ENCODE results near the gene ADM. TPM values are rescaled to one million over a fixed set of nuclear protein-coding genes. Genes with fewer than 3 reads are reported as not detected.

The ADM gene
- total and polyA plus RNA-seq, 5 donors = 57.9 to 219 (median 151) TPM

GRCh38 chr11:10311802-10312201 lies 6.9 kb downstream of the ADM start:
- H3K9me3 ChIP-seq (ENCODE audit: control insufficient read depth, low read length) = no peaks in the 10 kb centered on the region
- H3K4me1 ChIP-seq (ENCODE audit: control insufficient read depth, insufficient read depth, low read length) = no peaks in the 10 kb centered on the region
- ATAC-seq (no peak), DNase-seq (no peak)
- WGBS = 92% methylated on average over 2 of the region's 2 CpGs
- intact Hi-C loops (cut with DNase I) = loop anchor here in 1 of 4 donors (10.0 kb wide), 1 partner anchor 53 kb away; no protein-coding TSS in a partner anchor
- no peak overlapping the region for H3K27ac ChIP-seq (ENCODE audit: low read length)
- no peak overlapping the region for H3K4me3 ChIP-seq (ENCODE audit: low read length)
- no peaks in the 10 kb centered on the region for H3K27me3 ChIP-seq (ENCODE audit: control insufficient read depth, insufficient read depth)

GRCh38 chr11:10314199-10315072 lies 9.6 kb downstream of the ADM start:
- Histone ChIP-seq H3K4me1 (ENCODE audit: control insufficient read depth, insufficient read depth, low read length) (peaks cover 2% of the 10 kb centered on the region), H3K4me3 (ENCODE audit: low read length) (no peak overlapping the region), H3K9me3 (ENCODE audit: control insufficient read depth, low read length) (no peaks in the 10 kb centered on the region), H3K27ac (ENCODE audit: low read length) (no peak overlapping the region), H3K27me3 (ENCODE audit: control insufficient read depth, insufficient read depth) (no peaks in the 10 kb centered on the region)
- ATAC-seq (peak; percentile 44 to 62), DNase-seq (no peak)
- WGBS = 59% methylated on average over 8 of the region's 8 CpGs
- intact Hi-C loops (cut with DNase I) = loop anchor here in 1 of 4 donors (10.0 kb wide), 1 partner anchor 50 kb away; no protein-coding TSS in a partner anchor

DNA sequence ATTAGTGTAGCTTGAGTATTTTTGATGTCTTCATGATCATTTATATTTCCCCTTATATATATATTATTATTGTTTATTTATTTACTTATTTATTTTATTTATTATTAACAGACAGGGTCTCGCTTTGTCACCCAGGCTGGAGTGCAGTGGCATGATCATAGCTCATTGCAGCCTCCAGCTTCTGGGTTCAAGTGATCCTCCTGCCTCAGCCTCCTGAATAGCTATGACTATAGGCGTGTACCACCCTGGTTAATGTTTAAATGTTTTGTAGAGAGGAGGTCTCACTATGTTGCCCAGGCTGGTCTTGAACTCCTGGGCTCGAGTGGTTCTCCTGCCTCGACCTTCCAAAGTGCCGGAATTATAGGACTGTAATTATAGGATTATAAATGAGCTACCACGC lies 10.2 kb downstream of the ADM start:
- no peak overlapping the region for H3K4me3 ChIP-seq (ENCODE audit: low read length)
- no peak overlapping the region for H3K27ac ChIP-seq (ENCODE audit: low read length)
- H3K27me3 ChIP-seq (ENCODE audit: control insufficient read depth, insufficient read depth) = no peaks in the 10 kb centered on the region
- ATAC-seq (no peak), DNase-seq (no peak)
- WGBS = 95% methylated on average over 6 of the region's 6 CpGs
- H3K4me1 ChIP-seq (ENCODE audit: control insufficient read depth, insufficient read depth, low read length) = peaks cover 2% of the 10 kb centered on the region
- no peaks in the 10 kb centered on the region for H3K9me3 ChIP-seq (ENCODE audit: control insufficient read depth, low read length)
- intact Hi-C loops (cut with DNase I) = loop anchor here in 1 of 4 donors (10.0 kb wide), 1 partner anchor 50 kb away; no protein-coding TSS in a partner anchor

- ATAC-seq = peak in 1 of 2 donors; percentile 17
- intact Hi-C loops (cut with DNase I) = loop anchor here in 1 of 4 donors (10.0 kb wide), 1 partner anchor 48 kb away; no protein-coding TSS in a partner anchor
- 90% methylated on average over 4 of the region's 4 CpGs for WGBS
- Histone ChIP-seq H3K27me3 (ENCODE audit: control insufficient read depth, insufficient read depth) (no peaks in the 10 kb centered on the region), H3K4me1 (ENCODE audit: control insufficient read depth, insufficient read depth, low read length) (peaks cover 2% of the 10 kb centered on the region), H3K27ac (ENCODE audit: low read length) (peak overlapping the region; percentile 47), H3K9me3 (ENCODE audit: control insufficient read depth, low read length) (no peaks in the 10 kb centered on the region), H3K4me3 (ENCODE audit: low read length) (no peak overlapping the region)
- DNase-seq = no peak
Observed at GRCh38 chr11:10317151-10317755, 12.4 kb downstream of the ADM start.

DNA sequence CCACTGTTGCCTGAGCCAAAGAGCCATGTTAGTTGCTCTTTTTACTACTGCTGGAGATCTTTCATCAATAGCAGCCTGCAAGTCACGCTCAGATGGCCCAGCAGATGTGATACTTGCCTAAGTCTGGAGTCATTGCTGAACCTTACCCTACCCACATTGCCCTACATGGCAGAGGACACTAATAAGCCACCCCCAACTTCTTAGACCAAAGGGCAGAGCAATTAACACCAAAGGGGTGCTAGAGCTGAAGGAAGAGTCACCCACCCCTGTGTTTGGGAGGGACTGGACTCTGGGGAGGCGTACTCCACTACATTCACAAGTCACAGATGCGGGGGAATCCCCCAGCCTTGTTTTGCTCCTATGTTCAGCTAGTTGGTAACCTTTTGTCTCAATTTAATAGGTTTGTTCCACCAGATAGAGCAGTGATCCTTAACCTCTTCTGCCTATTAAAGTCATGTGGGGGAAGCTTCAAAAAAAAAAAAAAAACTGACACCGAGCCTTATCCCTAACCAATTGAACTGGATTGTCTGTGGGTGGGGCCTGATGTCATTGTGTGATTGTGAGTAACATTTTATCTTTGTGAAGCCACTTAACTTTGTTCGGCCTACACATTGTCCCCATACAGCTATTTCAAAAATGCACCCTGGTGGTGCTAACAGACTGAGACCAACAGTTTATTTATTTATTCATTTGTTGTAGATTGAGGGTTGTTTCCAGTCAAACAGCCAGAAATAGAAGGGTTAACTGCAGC lies 13.1 kb downstream of the ADM start:
- Histone ChIP-seq H3K27ac (ENCODE audit: low read length) (peak overlapping the region; percentile 56), H3K4me1 (ENCODE audit: control insufficient read depth, insufficient read depth, low read length) (peaks cover 2% of the 10 kb centered on the region), H3K27me3 (ENCODE audit: control insufficient read depth, insufficient read depth) (no peaks in the 10 kb centered on the region), H3K9me3 (ENCODE audit: control insufficient read depth, low read length) (no peaks in the 10 kb centered on the region), H3K4me3 (ENCODE audit: low read length) (no peak overlapping the region)
- intact Hi-C loops (cut with DNase I) = loop anchor here in 1 of 4 donors (10.0 kb wide), 1 partner anchor 47 kb away; no protein-coding TSS in a partner anchor
- 83% methylated on average over 5 of the region's 5 CpGs for WGBS
- no peak for DNase-seq
- peak in 1 of 2 donors; percentile 5 for ATAC-seq

GRCh38 chr11:10318527-10318802 lies 13.6 kb downstream of the ADM start:
- H3K9me3 ChIP-seq (ENCODE audit: control insufficient read depth, low read length) = no peaks in the 10 kb centered on the region
- no peak for ATAC-seq

GRCh38 chr11:10319702-10320558 lies 15.1 kb downstream of the ADM start:
- intact Hi-C loops (cut with DNase I) = loop anchor here in 1 of 4 donors (10.0 kb wide), 1 partner anchor 45 kb away; no protein-coding TSS in a partner anchor
- H3K4me1 ChIP-seq (ENCODE audit: control insufficient read depth, insufficient read depth, low read length) = peaks cover 2% of the 10 kb centered on the region
- ATAC-seq = no peak

More at GRCh38 chr11:10318527-10318802, 13.6 kb downstream of the ADM start:
- peak overlapping the region; percentile 56 for H3K27ac ChIP-seq (ENCODE audit: low read length)
- no peaks in the 10 kb centered on the region for H3K27me3 ChIP-seq (ENCODE audit: control insufficient read depth, insufficient read depth)
- peaks cover 2% of the 10 kb centered on the region for H3K4me1 ChIP-seq (ENCODE audit: control insufficient read depth, insufficient read depth, low read length)
- H3K4me3 ChIP-seq (ENCODE audit: low read length) = no peak overlapping the region
- intact Hi-C loops (cut with DNase I) = loop anchor here in 1 of 4 donors (10.0 kb wide), 1 partner anchor 46 kb away; no protein-coding TSS in a partner anchor
- DNase-seq = no peak
- 84% methylated on average over 3 of the region's 3 CpGs for WGBS

DNA sequence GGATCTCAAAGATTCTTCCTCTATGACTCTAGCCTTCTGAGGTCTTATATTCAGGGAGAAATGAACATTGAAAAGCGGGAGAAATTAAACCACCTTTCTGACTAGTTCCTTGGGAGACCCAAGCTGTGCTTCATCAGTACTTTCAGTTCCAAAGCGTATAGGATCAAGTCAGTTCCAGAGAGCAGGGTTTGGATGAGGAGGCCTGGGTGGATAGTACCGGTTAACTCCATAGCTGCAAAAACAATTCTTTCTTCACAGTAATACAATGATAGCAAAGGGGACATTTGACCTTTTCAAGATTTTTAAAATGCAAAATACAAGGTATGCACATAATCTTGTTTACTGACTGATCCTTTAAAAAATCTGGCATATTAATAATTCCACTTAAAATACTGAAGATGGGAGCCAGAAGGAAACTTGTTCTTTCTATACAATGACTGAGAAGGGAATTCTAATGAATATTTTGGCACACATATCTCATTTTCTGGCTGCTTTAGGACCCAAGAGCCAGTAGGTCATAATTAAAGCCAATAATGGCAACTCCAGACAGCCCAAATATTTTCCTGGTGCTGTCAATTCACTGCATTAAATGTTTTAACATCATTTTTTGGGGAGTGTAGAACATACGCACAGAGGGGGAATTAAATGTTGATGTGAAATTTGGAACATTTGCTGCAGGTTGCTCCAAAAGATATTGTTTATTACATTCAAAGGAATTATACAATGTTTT lies 16.0 kb downstream of the ADM start:
- ATAC-seq (no peak), DNase-seq (no peak)
- intact Hi-C loops (cut with DNase I) = no loop called here
- Histone ChIP-seq H3K27ac (ENCODE audit: low read length) (no peak overlapping the region), H3K4me3 (ENCODE audit: low read length) (no peak overlapping the region), H3K9me3 (ENCODE audit: control insufficient read depth, low read length) (no peaks in the 10 kb centered on the region), H3K27me3 (ENCODE audit: control insufficient read depth, insufficient read depth) (no peaks in the 10 kb centered on the region), H3K4me1 (ENCODE audit: control insufficient read depth, insufficient read depth, low read length) (peaks cover 4% of the 10 kb centered on the region)
- WGBS = 91% methylated on average over 4 of the region's 4 CpGs

More at GRCh38 chr11:10319702-10320558, 15.1 kb downstream of the ADM start:
- no peak for DNase-seq
- no peaks in the 10 kb centered on the region for H3K27me3 ChIP-seq (ENCODE audit: control insufficient read depth, insufficient read depth)
- no peaks in the 10 kb centered on the region for H3K9me3 ChIP-seq (ENCODE audit: control insufficient read depth, low read length)
- H3K27ac ChIP-seq (ENCODE audit: low read length) = no peak overlapping the region
- no peak overlapping the region for H3K4me3 ChIP-seq (ENCODE audit: low read length)
- WGBS = 59% methylated on average over 6 of the region's 6 CpGs

GRCh38 chr11:10322401-10322800 lies 17.5 kb downstream of the ADM start:
- Histone ChIP-seq H3K9me3 (ENCODE audit: control insufficient read depth, low read length) (no peaks in the 10 kb centered on the region), H3K27me3 (ENCODE audit: control insufficient read depth, insufficient read depth) (no peaks in the 10 kb centered on the region), H3K27ac (ENCODE audit: low read length) (peak overlapping the region; percentile 72), H3K4me3 (ENCODE audit: low read length) (no peak overlapping the region), H3K4me1 (ENCODE audit: control insufficient read depth, insufficient read depth, low read length) (peaks cover 17% of the 10 kb centered on the region)
- ATAC-seq (peak; percentile 52 to 68), DNase-seq (peak in 1 of 3 donors; percentile 64)
- WGBS = 67% methylated on average over 2 of the region's 2 CpGs
- intact Hi-C loops (cut with DNase I) = no loop called here
